ENCODE measurements around the gene XYLT1. TPM values are rescaled to one million over a fixed set of nuclear protein-coding genes. Genes with fewer than 3 reads are reported as not detected.

Gene XYLT1
- total RNA-seq, 1 experiment from 2014 or later: 7.5 TPM

GRCh38 chr16:17063201-17064139 is 407.3 kb downstream of the XYLT1 start:
- peaks cover 7% of the 10 kb centered on the region for H3K9me3 Mint-ChIP-seq (ENCODE audit: low read depth, unreplicated experiment)
- no peak for TF ChIP-seq CTCF (IDR thresholded peaks at IDR 0.05; ENCODE audit: unreplicated experiment)
- no peak overlapping the region for H3K27ac Mint-ChIP-seq (ENCODE audit: unreplicated experiment)
- H3K36me3 Mint-ChIP-seq (ENCODE audit: insufficient read depth, unreplicated experiment): no peaks in the 10 kb centered on the region
- no peak overlapping the region for H3K4me3 Mint-ChIP-seq (ENCODE audit: low read depth, unreplicated experiment)
- CTCF ChIA-PET: no interaction called here
- DNase-seq: no peak
- H3K4me1 Mint-ChIP-seq (ENCODE audit: low read depth, unreplicated experiment): no peaks in the 10 kb centered on the region
- no TSS peak for BruUV-seq (replicated peaks)
- intact Hi-C loops (cut with micrococcal nuclease; ENCODE audit: unreplicated experiment): no loop called here
- H3K27me3 Mint-ChIP-seq (ENCODE audit: unreplicated experiment): peaks cover 28% of the 10 kb centered on the region

- Mint-ChIP-seq H3K27me3 (ENCODE audit: unreplicated experiment) (peaks cover 28% of the 10 kb centered on the region), H3K4me1 (ENCODE audit: low read depth, unreplicated experiment) (no peaks in the 10 kb centered on the region), H3K27ac (ENCODE audit: unreplicated experiment) (no peak overlapping the region), H3K4me3 (ENCODE audit: low read depth, unreplicated experiment) (no peak overlapping the region), H3K36me3 (ENCODE audit: insufficient read depth, unreplicated experiment) (no peaks in the 10 kb centered on the region), H3K9me3 (ENCODE audit: low read depth, unreplicated experiment) (peaks cover 10% of the 10 kb centered on the region)
- BruUV-seq (replicated peaks): no TSS peak
- intact Hi-C loops (cut with micrococcal nuclease; ENCODE audit: unreplicated experiment): no loop called here
- no peak for DNase-seq
- TF ChIP-seq CTCF (IDR thresholded peaks at IDR 0.05; ENCODE audit: unreplicated experiment): no peak
- CTCF ChIA-PET: no interaction called here
These were observed 408.1 kb downstream of the XYLT1 start for GRCh38 chr16:17062676-17063075.

- DNase-seq: no peak
- intact Hi-C loops (cut with micrococcal nuclease; ENCODE audit: unreplicated experiment): no loop called here
- H3K36me3 Mint-ChIP-seq (ENCODE audit: insufficient read depth, unreplicated experiment): no peaks in the 10 kb centered on the region
- BruUV-seq (replicated peaks): no TSS peak
- peaks cover 10% of the 10 kb centered on the region for H3K9me3 Mint-ChIP-seq (ENCODE audit: low read depth, unreplicated experiment)
- no peaks in the 10 kb centered on the region for H3K4me1 Mint-ChIP-seq (ENCODE audit: low read depth, unreplicated experiment)
- no peak overlapping the region for H3K4me3 Mint-ChIP-seq (ENCODE audit: low read depth, unreplicated experiment)
- no peak for TF ChIP-seq CTCF (IDR thresholded peaks at IDR 0.05; ENCODE audit: unreplicated experiment)
- peaks cover 28% of the 10 kb centered on the region for H3K27me3 Mint-ChIP-seq (ENCODE audit: unreplicated experiment)
- H3K27ac Mint-ChIP-seq (ENCODE audit: unreplicated experiment): no peak overlapping the region
- CTCF ChIA-PET: no interaction called here
These were observed 409.4 kb downstream of the XYLT1 start for GRCh38 chr16:17061326-17061725.

- Mint-ChIP-seq H3K4me3 (ENCODE audit: low read depth, unreplicated experiment) (no peak overlapping the region), H3K4me1 (ENCODE audit: low read depth, unreplicated experiment) (no peaks in the 10 kb centered on the region), H3K27me3 (ENCODE audit: unreplicated experiment) (peaks cover 7% of the 10 kb centered on the region), H3K27ac (ENCODE audit: unreplicated experiment) (no peak overlapping the region), H3K9me3 (ENCODE audit: low read depth, unreplicated experiment) (peaks cover 12% of the 10 kb centered on the region), H3K36me3 (ENCODE audit: insufficient read depth, unreplicated experiment) (no peaks in the 10 kb centered on the region)
- no peak for TF ChIP-seq CTCF (IDR thresholded peaks at IDR 0.05; ENCODE audit: unreplicated experiment)
- BruUV-seq (replicated peaks): no TSS peak
- intact Hi-C loops (cut with micrococcal nuclease; ENCODE audit: unreplicated experiment): no loop called here
- DNase-seq: no peak
- CTCF ChIA-PET: no interaction called here
These were observed 412.3 kb downstream of the XYLT1 start for GRCh38 chr16:17058471-17058870.
